H7 (cell line): ENCODE measurements around the gene ELAVL4. TPM values are rescaled to one million over a fixed set of nuclear protein-coding genes. Genes with fewer than 3 reads are reported as not detected.
A peak's percentile ranks its signal among the peaks of the same experiment; 100 is the strongest.

Source experiments
- DNase-seq: peaks from one replicate; pipeline ENCODE4 v3.0.0; 2012
- H3K27me3 ChIP-seq: 2 replicates; pipeline ENCODE4 v1.6.0; 2011; ENCODE audit warnings: mild to moderate bottlenecking, low read length; ENCODE audit not compliant: control insufficient read depth, insufficient read depth
- H3K36me3 ChIP-seq: replicated peaks from 2 replicates; pipeline ENCODE4 v1.5.1; 2011; ENCODE audit warnings: low read length; ENCODE audit not compliant: control insufficient read depth, insufficient read depth
- H3K4me3 ChIP-seq: 2 replicates; pipeline ENCODE4 v1.5.1; 2011; ENCODE audit warnings: low read depth, mild to moderate bottlenecking, control low read depth, low read length, moderate library complexity; ENCODE audit not compliant: insufficient read depth
- total RNA-seq: library from RNA; depleted of rRNA; stranded (reverse); fragments of >200 nt; shearing (Covaris generic); gene quantifications from 2 replicates; pipeline ENCODE4 v1.2.3, GENCODE V29; 2014

Gene ELAVL4
- total RNA-seq, 1 experiment from 2014 or later: 0.42 TPM

- H3K4me3 ChIP-seq: no peak overlapping the region
These were observed 3.3 kb upstream of the ELAVL4 start for GRCh38 chr1:50105433-50105832.

GRCh38 chr1:50106095-50106761 is 2.5 kb upstream of the ELAVL4 start:
- no peaks in the 10 kb centered on the region; the same call in 1 of the 2 replicates for H3K27me3 ChIP-seq
- H3K4me3 ChIP-seq: no peak overlapping the region
- no peaks in the 10 kb centered on the region for H3K36me3 ChIP-seq
- DNase-seq: no peak

More at GRCh38 chr1:50105433-50105832, 3.3 kb upstream of the ELAVL4 start:
- DNase-seq: peak; percentile 26
- Histone ChIP-seq H3K27me3 (no peaks in the 10 kb centered on the region; the same call in 1 of the 2 replicates), H3K36me3 (no peaks in the 10 kb centered on the region)

- Histone ChIP-seq H3K27me3 (no peaks in the 10 kb centered on the region; the same call in 1 of the 2 replicates), H3K36me3 (no peaks in the 10 kb centered on the region), H3K4me3 (no peak overlapping the region)
- no peak for DNase-seq
These were observed 396 bp downstream of the ELAVL4 start for GRCh38 chr1:50109116-50109515.

GRCh38 chr1:50109647-50110075 is 941 bp downstream of the ELAVL4 start:
- DNase-seq: no peak
- Histone ChIP-seq H3K4me3 (no peak overlapping the region), H3K36me3 (no peaks in the 10 kb centered on the region), H3K27me3 (no peaks in the 10 kb centered on the region; the same call in 1 of the 2 replicates)

GRCh38 chr1:50110151-50110550 is 1.4 kb downstream of the ELAVL4 start:
- Histone ChIP-seq H3K27me3 (peaks cover 2% of the 10 kb centered on the region; the same call in 1 of the 2 replicates), H3K4me3 (no peak overlapping the region)

GRCh38 chr1:50110656-50111055 is 1.9 kb downstream of the ELAVL4 start:
- H3K27me3 ChIP-seq: peaks cover 2% of the 10 kb centered on the region; the same call in 1 of the 2 replicates
- no peak for DNase-seq
- no peak overlapping the region for H3K4me3 ChIP-seq
- H3K36me3 ChIP-seq: no peaks in the 10 kb centered on the region

More at GRCh38 chr1:50110151-50110550, 1.4 kb downstream of the ELAVL4 start:
- no peak for DNase-seq
- H3K36me3 ChIP-seq: no peaks in the 10 kb centered on the region

GRCh38 chr1:50111503-50111902 is 2.8 kb downstream of the ELAVL4 start:
- Histone ChIP-seq H3K27me3 (peaks cover 2% of the 10 kb centered on the region; the same call in 1 of the 2 replicates), H3K36me3 (no peaks in the 10 kb centered on the region), H3K4me3 (no peak overlapping the region)
- no peak for DNase-seq

GRCh38 chr1:50112193-50112592 is 3.5 kb downstream of the ELAVL4 start:
- Histone ChIP-seq H3K36me3 (no peaks in the 10 kb centered on the region), H3K27me3 (peaks cover 2% of the 10 kb centered on the region; the same call in 1 of the 2 replicates), H3K4me3 (no peak overlapping the region)
- DNase-seq: no peak

- H3K27me3 ChIP-seq: no peaks in the 10 kb centered on the region; the same call in 1 of the 2 replicates
- DNase-seq: no peak
- no peaks in the 10 kb centered on the region for H3K36me3 ChIP-seq
- H3K4me3 ChIP-seq: no peak overlapping the region
These were observed 14.4 kb downstream of the ELAVL4 start for GRCh38 chr1:50123071-50123470.

- Histone ChIP-seq H3K36me3 (no peaks in the 10 kb centered on the region), H3K27me3 (no peaks in the 10 kb centered on the region), H3K4me3 (no peak overlapping the region)
- DNase-seq: no peak
These were observed 18.4 kb downstream of the ELAVL4 start for GRCh38 chr1:50126927-50127715.

- no peaks in the 10 kb centered on the region for H3K27me3 ChIP-seq
- H3K36me3 ChIP-seq: no peaks in the 10 kb centered on the region
- H3K4me3 ChIP-seq: no peak overlapping the region
- no peak for DNase-seq
These were observed 20.5 kb downstream of the ELAVL4 start for GRCh38 chr1:50129201-50129600.

GRCh38 chr1:50132347-50132894 is 23.7 kb downstream of the ELAVL4 start:
- no peak for DNase-seq
- H3K36me3 ChIP-seq: no peaks in the 10 kb centered on the region
- no peaks in the 10 kb centered on the region; the same call in 1 of the 2 replicates for H3K27me3 ChIP-seq
- H3K4me3 ChIP-seq: no peak overlapping the region

GRCh38 chr1:50135716-50136115 is 27.0 kb downstream of the ELAVL4 start:
- no peaks in the 10 kb centered on the region for H3K36me3 ChIP-seq
- DNase-seq: no peak
- no peak overlapping the region for H3K4me3 ChIP-seq
- no peaks in the 10 kb centered on the region; the same call in 1 of the 2 replicates for H3K27me3 ChIP-seq

GRCh38 chr1:50139339-50140181 is 30.8 kb downstream of the ELAVL4 start:
- H3K4me3 ChIP-seq: no peak overlapping the region
- DNase-seq: no peak
- H3K27me3 ChIP-seq: no peaks in the 10 kb centered on the region; the same call in 1 of the 2 replicates
- no peaks in the 10 kb centered on the region for H3K36me3 ChIP-seq
